Stromal cell of bone marrow (primary cell): ENCODE data around the gene ADORA2A.

Source experiments
- DNase-seq: peaks from one replicate; pipeline ENCODE4 v3.0.0-alpha.2; 2012; ENCODE audit warnings: low read depth

ADORA2A gene

DNA sequence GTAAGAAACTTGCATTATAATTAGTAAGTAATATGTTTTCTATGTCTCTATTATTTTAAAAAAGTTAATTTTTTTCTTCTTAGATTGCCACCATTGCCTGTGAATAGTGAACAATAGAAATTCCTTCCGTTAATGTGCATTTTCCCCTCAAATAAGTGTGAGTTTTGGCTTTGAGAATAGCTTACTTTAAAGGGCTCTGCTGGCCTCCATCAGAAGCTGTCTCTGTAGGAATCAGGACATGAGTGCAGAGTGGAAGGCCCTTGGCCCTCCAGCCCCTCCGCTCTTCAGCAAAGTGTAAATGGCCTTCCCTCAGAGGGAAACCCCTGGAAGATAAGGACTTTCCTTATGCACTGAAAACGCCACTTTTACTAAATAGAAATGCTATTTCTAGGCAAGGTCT, 24.1 kb upstream of the ADORA2A start:
- no peak for DNase-seq

- no peak for DNase-seq
Measured at GRCh38 chr22:24404561-24405275, 22.7 kb upstream of the ADORA2A start.

DNA sequence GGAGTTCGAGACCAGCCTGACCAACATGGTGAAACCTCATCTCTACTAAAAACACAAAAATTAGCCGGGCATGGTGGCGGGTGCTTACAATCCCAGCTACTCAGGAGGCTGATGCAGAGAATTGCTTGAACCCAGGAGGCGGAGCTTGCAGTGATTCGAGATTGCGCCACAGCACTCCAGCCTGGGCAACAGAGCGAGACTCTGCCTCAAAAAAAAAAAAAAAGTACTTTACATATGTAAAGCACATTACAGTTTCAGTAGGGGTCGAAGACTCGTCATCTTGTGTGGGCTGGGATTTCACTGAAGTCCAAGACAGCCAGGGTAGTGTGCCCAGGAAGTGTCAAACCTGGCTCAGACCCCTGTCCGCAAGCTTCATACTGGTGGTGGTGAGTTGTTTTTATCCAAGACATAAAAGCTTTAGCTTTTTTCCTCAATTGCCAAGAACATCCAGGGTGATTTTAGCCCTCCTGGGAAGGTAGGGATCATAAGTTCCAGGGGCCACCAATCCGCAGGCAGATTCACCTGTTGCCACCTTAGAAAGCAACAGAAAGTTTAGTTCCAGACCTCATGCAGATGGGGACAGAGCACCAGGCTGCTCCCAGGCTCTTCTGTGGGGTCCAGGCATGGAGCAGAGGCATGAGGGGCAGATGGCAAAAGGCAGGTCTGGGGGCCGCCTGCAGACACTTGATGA, 21.6 kb upstream of the ADORA2A start:
- DNase-seq = no peak

DNA sequence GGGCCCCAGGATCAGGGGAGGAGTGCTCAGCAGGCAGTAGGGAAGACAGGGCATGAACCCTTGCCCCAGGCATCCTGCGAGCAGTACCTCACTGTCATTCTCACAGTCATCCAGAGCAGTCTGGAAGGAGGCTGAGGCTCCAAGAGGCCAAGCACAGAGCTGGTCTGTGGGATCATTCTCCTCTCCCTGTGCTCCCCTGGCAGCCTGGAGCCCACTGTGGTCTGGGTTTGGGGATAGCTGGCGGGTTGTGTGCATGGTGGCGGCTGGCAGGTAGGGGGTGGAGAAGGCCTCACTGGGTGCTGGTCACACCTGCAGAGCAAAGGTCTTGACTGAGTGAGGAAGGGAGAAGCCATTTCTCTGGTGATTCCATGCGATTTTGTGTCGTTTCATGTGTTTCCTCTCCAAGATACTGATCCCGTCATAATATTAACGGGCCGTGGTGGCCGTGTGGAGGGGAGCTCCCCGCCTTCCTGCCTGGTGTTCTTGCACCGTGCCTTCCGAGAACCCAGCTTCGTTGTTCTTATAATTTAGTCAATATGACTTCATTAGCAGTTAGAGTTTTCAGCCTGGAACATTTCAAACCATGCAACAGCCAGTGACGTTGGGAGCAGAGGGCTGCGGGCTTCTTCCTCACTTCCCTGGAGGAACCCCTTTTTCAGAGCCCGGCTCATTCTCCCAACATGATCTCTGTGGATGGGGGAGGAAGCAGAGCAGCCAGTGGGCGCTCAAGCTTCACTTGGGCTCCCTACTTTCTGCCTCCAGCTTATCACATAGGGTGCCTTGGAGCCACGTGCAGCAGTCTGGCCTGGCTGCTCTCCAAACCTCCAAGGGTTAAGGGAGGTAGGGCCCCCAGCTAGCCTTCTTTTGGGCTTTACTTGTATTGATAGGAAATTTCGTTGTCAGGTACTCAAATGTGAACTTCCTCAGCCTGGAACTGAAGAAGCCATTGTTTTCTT, 20.8 kb upstream of the ADORA2A start:
- no peak for DNase-seq

DNA sequence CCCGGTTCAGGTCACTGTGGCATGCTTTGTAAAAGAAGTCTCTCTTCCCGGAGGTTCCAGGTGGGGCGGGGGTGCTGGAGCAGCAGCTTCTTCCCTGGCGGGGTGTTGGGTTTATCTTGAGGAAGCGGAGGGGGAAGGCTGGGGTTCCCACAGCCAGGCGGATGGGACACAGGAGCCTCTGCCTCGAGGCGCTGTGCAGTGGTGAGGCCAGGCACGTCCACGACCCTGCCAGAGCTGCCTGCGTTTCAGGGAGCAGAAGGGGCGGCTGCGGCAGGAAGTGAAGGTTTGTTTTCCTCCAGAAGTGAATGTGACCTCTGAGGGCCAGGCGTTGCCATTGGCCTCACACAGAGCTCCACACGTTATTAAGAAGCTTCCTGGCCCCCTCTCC, 20.1 kb upstream of the ADORA2A start:
- no peak for DNase-seq

GRCh38 chr22:24407884-24408283, 19.5 kb upstream of the ADORA2A start:
- DNase-seq = no peak

DNA sequence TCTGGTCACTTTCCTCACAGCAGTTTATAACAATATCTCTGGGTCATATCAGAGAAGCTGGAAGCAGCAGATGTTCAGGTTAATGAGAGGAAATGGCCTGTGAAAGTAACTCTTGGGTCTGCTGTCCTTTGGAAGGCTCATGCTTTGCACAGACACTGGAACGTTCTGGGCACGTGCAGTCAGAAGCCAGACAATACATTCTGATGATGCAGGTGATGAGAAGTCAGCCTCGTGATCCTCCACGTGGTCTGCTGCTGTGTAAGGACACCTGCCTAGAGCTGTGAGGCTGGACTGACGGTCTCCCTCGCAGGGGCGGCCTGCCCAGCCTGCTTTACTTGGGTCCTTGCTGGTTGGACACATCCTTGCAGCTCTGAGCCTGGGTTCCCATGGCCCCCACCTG, 18.8 kb upstream of the ADORA2A start:
- DNase-seq = no peak

DNA sequence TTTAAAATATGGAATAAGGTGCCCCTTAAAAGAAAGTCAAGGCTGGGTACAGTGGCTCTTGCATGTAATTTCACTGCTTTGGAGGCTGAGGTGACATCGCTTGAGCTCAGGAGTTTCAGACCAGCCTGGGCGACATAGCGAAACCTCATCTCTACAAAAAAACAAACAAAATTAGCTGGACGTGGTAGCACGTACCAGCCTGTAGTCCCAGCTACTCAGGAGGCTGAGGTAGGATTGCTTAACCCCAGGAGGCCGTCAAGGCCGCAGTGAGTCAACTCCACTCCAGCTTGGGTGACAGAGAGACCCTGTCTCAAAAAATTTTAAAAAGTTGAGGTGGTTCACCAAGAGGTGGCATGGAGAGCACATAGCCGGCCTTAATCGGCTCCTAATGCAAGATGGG, 17.7 kb upstream of the ADORA2A start:
- no peak for DNase-seq

GRCh38 chr22:24410110-24410856, 17.1 kb upstream of the ADORA2A start:
- DNase-seq = no peak

GRCh38 chr22:24411256-24412004, 16.0 kb upstream of the ADORA2A start:
- no peak for DNase-seq

GRCh38 chr22:24412274-24412673, 15.1 kb upstream of the ADORA2A start:
- no peak for DNase-seq

- DNase-seq = no peak
Measured at GRCh38 chr22:24413271-24413670, 14.1 kb upstream of the ADORA2A start.

GRCh38 chr22:24413736-24414385, 13.5 kb upstream of the ADORA2A start:
- DNase-seq = no peak

GRCh38 chr22:24414523-24414922, 12.9 kb upstream of the ADORA2A start:
- no peak for DNase-seq

- no peak for DNase-seq
Measured at GRCh38 chr22:24414984-24415945, 12.1 kb upstream of the ADORA2A start.

- no peak for DNase-seq
Measured at GRCh38 chr22:24416095-24416494, 11.3 kb upstream of the ADORA2A start.

- no peak for DNase-seq
Measured at GRCh38 chr22:24416611-24417010, 10.8 kb upstream of the ADORA2A start.

- DNase-seq = no peak
Measured at GRCh38 chr22:24417200-24417599, 10.2 kb upstream of the ADORA2A start.

GRCh38 chr22:24417901-24418641, 9.3 kb upstream of the ADORA2A start:
- DNase-seq = no peak
